Ovary (tissue), 9 donors: ENCODE data around the gene CDK16. TPM values are rescaled to one million over a fixed set of nuclear protein-coding genes. Genes with fewer than 3 reads are reported as not detected.

ENCODE experiments used
- DNase-seq, 5 donors: peaks; one replicate each; pipeline ENCODE4 v3.0.0-alpha.2; 2019 to 2020
- H3K27ac ChIP-seq, 2 donors: fragments of 200-600 bp; one replicate each; pipeline versions ENCODE4 v1.5.1 to v1.8.0; 2019 to 2022
- H3K27me3 ChIP-seq: fragments of 200-600 bp; one replicate; pipeline ENCODE4 v1.8.0; 2022
- H3K36me3 ChIP-seq: fragments of 200-600 bp; sonication (generic); one replicate; pipeline ENCODE4 v1.5.1; 2019
- H3K4me1 ChIP-seq: one replicate; pipeline ENCODE4 v1.8.1; 2013; ENCODE audit warnings: mild to moderate bottlenecking, moderate library complexity; ENCODE audit not compliant: insufficient read depth
- H3K4me3 ChIP-seq: fragments of 200-600 bp; sonication (generic); one replicate; pipeline ENCODE4 v1.5.1; 2017
- H3K9me3 ChIP-seq, 2 donors: fragments of 200-600 bp in 1 of 2; sonication (generic) in 1 of 2; one replicate each; pipeline versions ENCODE4 v1.5.1 to v1.8.1; 2013 to 2019; ENCODE audit warnings: mild to moderate bottlenecking in 1 of 2, moderate library complexity in 1 of 2
- CTCF ChIP-seq, 3 donors: fragments of 450-650 bp in 2 of 3; fragments of 200-600 bp in 1 of 3; IDR thresholded peaks; one replicate each; pipeline versions ENCODE4 v1.5.1 to v1.8.0; 2016 to 2022; ENCODE audit warnings: antibody characterized with exemption in 3 of 3, mild to moderate bottlenecking in 1 of 3
- EP300 ChIP-seq: sonication (generic); formaldehyde crosslinking; IDR thresholded peaks from one replicate; pipeline ENCODE4 v1.6.1; 2017; ENCODE audit warnings: antibody characterized with exemption
- POLR2A ChIP-seq: fragments of 450-650 bp; IDR thresholded peaks from one replicate; pipeline ENCODE4 v1.6.1; 2017; ENCODE audit warnings: antibody characterized with exemption, mild to moderate bottlenecking, moderate library complexity
- WGBS, 3 donors: extraction: QIAGEN DNeasy Blood & Tissue Kit in 1 of 3; methylation state at CpG; one replicate each; pipeline versions ENCODE4 v1.1.5 to v1.1.7; 2013 to 2017; 5-methylcytosine and 5-hydroxymethylcytosine counted together
- intact Hi-C, 4 donors: fragments of 100-400 bp; cut with DNase I; formaldehyde crosslinking; loops; one replicate each; pipeline versions ENCODE4 v1.11.0 to v1.15.1; 2022 to 2023
- polyA plus RNA-seq, 2 donors: library from polyadenylated mRNA; stranded (reverse); fragments of 200-250 nt in 1 of 2; fragments of 350-450 nt in 1 of 2; fragmentation: Illumina TruSeq in 1 of 2; extraction: RNeasy Lipid Tissue Mini Kit (QIAGEN cat#74804) in 1 of 2; gene quantifications; one replicate each; pipeline ENCODE4 v1.2.3, GENCODE V29; 2013 to 2014
- total RNA-seq, 7 donors: library from RNA; depleted of rRNA in 2 of 7; stranded (reverse); fragments of >200 nt in 2 of 7; fragmentation: NEBNext Ultra II Directional in 3 of 7; extraction: Animal tissue kit (Norgen Biotek cat#: 25700) in 3 of 7; gene quantifications; one replicate each; pipeline versions ENCODE4 v1.1.0 to v1.2.4, GENCODE V29; 2016 to 2023
- donor health status: DM: no; HTN: no; CAD: no; lungs with moderate emphysema.
- donor health status: DM: no; HTN: no; CAD: no.
- donor health status: Bipolar disorder and iron deficiency.
- donor health status: DM: yes; HTN: yes; CAD: no.
- donor health status: DM: no; HTN: no; CAD: no.
- donor health status: DM: yes; HTN: yes; CAD: no.

The CDK16 gene
- total and polyA plus RNA-seq, 9 donors = 40.9 to 99.0 (median 69.8) TPM

- WGBS, 3 donors = 69 to 87% (median 85%) methylated on average over 9 of the region's 9 CpGs
- H3K36me3 ChIP-seq = no peaks in the 10 kb centered on the region
- TF ChIP-seq POLR2A = no peak
- TF ChIP-seq EP300 = no peak
- no peak for TF ChIP-seq CTCF (IDR thresholded peaks at IDR 0.05)
- H3K9me3 ChIP-seq = no peaks in the 10 kb centered on the region
- H3K4me1 ChIP-seq = peaks cover 1% of the 10 kb centered on the region
- H3K4me3 ChIP-seq = no peak overlapping the region
- intact Hi-C loops = no loop called here
- H3K27ac ChIP-seq = no peak overlapping the region
- no peak for DNase-seq
- no peaks in the 10 kb centered on the region for H3K27me3 ChIP-seq
These were observed 17.9 kb upstream of the CDK16 start for GRCh38 chrX:47200385-47201150.

GRCh38 chrX:47201345-47201944, 17.0 kb upstream of the CDK16 start:
- WGBS, 3 donors = 80 to 95% (median 82%) methylated on average over 8 to 9 of the region's 9 CpGs

GRCh38 chrX:47202316-47202715, 16.2 kb upstream of the CDK16 start:
- TF ChIP-seq POLR2A (no peak), CTCF (IDR thresholded peaks at IDR 0.05) (no peak), EP300 (no peak)
- no peaks in the 10 kb centered on the region for H3K27me3 ChIP-seq
- no peak overlapping the region for H3K4me3 ChIP-seq
- H3K9me3 ChIP-seq = no peaks in the 10 kb centered on the region
- intact Hi-C loops = no loop called here
- no peak for DNase-seq
- no peaks in the 10 kb centered on the region for H3K4me1 ChIP-seq
- WGBS, 3 donors = 91 to 95% (median 93%) methylated on average over 11 of the region's 11 CpGs
- no peaks in the 10 kb centered on the region for H3K36me3 ChIP-seq
- H3K27ac ChIP-seq = no peak overlapping the region

More at GRCh38 chrX:47201345-47201944, 17.0 kb upstream of the CDK16 start:
- Histone ChIP-seq H3K36me3 (no peaks in the 10 kb centered on the region), H3K4me3 (no peak overlapping the region), H3K27me3 (no peaks in the 10 kb centered on the region), H3K27ac (no peak overlapping the region), H3K4me1 (no peaks in the 10 kb centered on the region), H3K9me3 (no peaks in the 10 kb centered on the region)
- DNase-seq = no peak
- TF ChIP-seq EP300 = no peak
- no peak for TF ChIP-seq POLR2A
- no peak for TF ChIP-seq CTCF (IDR thresholded peaks at IDR 0.05)
- intact Hi-C loops = no loop called here

- WGBS, 3 donors = 68 to 88% (median 72%) methylated on average over 4 of the region's 4 CpGs
- no peak for TF ChIP-seq POLR2A
- no peak for TF ChIP-seq CTCF (IDR thresholded peaks at IDR 0.05)
- no peak for TF ChIP-seq EP300
- Histone ChIP-seq H3K27ac (no peak overlapping the region), H3K36me3 (no peaks in the 10 kb centered on the region), H3K27me3 (no peaks in the 10 kb centered on the region), H3K4me1 (no peaks in the 10 kb centered on the region), H3K4me3 (no peak overlapping the region), H3K9me3 (no peaks in the 10 kb centered on the region)
- DNase-seq = no peak
- intact Hi-C loops = no loop called here
These were observed 15.6 kb upstream of the CDK16 start for GRCh38 chrX:47202877-47203276.
